CD14-positive monocyte (primary cell): Measurements from ENCODE around the gene SNRNP200. TPM values are rescaled to one million over a fixed set of nuclear protein-coding genes. Genes with fewer than 3 reads are reported as not detected.

Experiments
- DNase-seq, 3 donors: peaks; one replicate each; pipeline ENCODE4 v3.0.0-alpha.2; 2011 to 2022
- H2AFZ ChIP-seq: 2 replicates; pipeline ENCODE4 v1.6.0; 2012; ENCODE audit warnings: mild to moderate bottlenecking, low read depth, low read length, inconsistent platforms; ENCODE audit not compliant: insufficient read depth, poor library complexity, severe bottlenecking
- H3K27ac ChIP-seq, 2 donors: 1 replicate in 1 of 2; 2 replicates in 1 of 2; pipeline ENCODE4 v1.5.1; 2012 to 2013; ENCODE audit warnings: low read length in 2 of 2, control low read depth in 1 of 2, inconsistent platforms in 1 of 2, low read depth in 1 of 2, mild to moderate bottlenecking in 1 of 2
- H3K27me3 ChIP-seq, 2 donors: one replicate each; pipeline versions ENCODE4 v1.6.0 to v1.6.1; 2011 to 2013; ENCODE audit warnings: low read length in 2 of 2; ENCODE audit not compliant: control insufficient read depth in 2 of 2, insufficient read depth in 2 of 2
- H3K36me3 ChIP-seq, 2 donors: replicated peaks in 1 of 2; 1 replicate in 1 of 2; 2 replicates in 1 of 2; pipeline versions ENCODE4 v1.5.1 to v1.6.1; 2012 to 2013; ENCODE audit warnings: low read length in 2 of 2, control low read depth in 1 of 2, inconsistent platforms in 1 of 2, mild to moderate bottlenecking in 1 of 2; ENCODE audit not compliant: insufficient read depth in 2 of 2, control insufficient read depth in 1 of 2
- H3K4me1 ChIP-seq, 2 donors: 1 replicate in 1 of 2; 2 replicates in 1 of 2; pipeline versions ENCODE4 v1.5.1 to v1.6.1; 2012 to 2013; ENCODE audit warnings: low read length in 2 of 2, control low read depth in 1 of 2, inconsistent platforms in 1 of 2, mild to moderate bottlenecking in 1 of 2, moderate library complexity in 1 of 2; ENCODE audit not compliant: insufficient read depth in 2 of 2, control insufficient read depth in 1 of 2
- H3K4me2 ChIP-seq: replicated peaks from 2 replicates; pipeline ENCODE3; 2012; ENCODE audit warnings: low read length, moderate library complexity, mild to moderate bottlenecking; ENCODE audit not compliant: poor library complexity, severe bottlenecking; ENCODE audit errors: extremely low read depth
- H3K4me3 ChIP-seq, 3 experiments: fragments of 200-600 bp in 1 of 3; sonication (generic) in 1 of 3; replicated peaks in 1 of 3; 1 replicate in 2 of 3; 2 replicates in 1 of 3; pipeline ENCODE4 v1.5.1; 2011 to 2013; ENCODE audit warnings: low read length in 3 of 3, mild to moderate bottlenecking in 3 of 3, control low read depth in 2 of 3, low read depth in 2 of 3, inconsistent platforms in 1 of 3, moderate library complexity in 1 of 3
- H3K79me2 ChIP-seq: 2 replicates; pipeline ENCODE4 v1.6.0; 2012; ENCODE audit warnings: mild to moderate bottlenecking, control low read depth, inconsistent platforms, low read length, moderate library complexity; ENCODE audit not compliant: insufficient read depth
- H3K9ac ChIP-seq: 2 replicates; pipeline ENCODE4 v1.6.0; 2017; ENCODE audit warnings: low read length, mild to moderate bottlenecking; ENCODE audit not compliant: insufficient read depth, poor library complexity, severe bottlenecking
- H3K9me3 ChIP-seq, 2 donors: replicated peaks in 1 of 2; 1 replicate in 1 of 2; 2 replicates in 1 of 2; pipeline versions ENCODE4 v1.5.1 to v1.6.1; 2012 to 2013; ENCODE audit warnings: low read length in 2 of 2, control low read depth in 1 of 2; ENCODE audit not compliant: control insufficient read depth in 1 of 2, insufficient read depth in 1 of 2
- H4K20me1 ChIP-seq: 2 replicates; pipeline ENCODE4 v1.6.0; 2012; ENCODE audit warnings: mild to moderate bottlenecking, low read length, control low read depth, moderate library complexity; ENCODE audit not compliant: insufficient read depth
- H3K27ac Mint-ChIP-seq, 7 donors: one replicate each; pipeline ENCODE4 v1.8.0; 2020; ENCODE audit warnings: mild to moderate bottlenecking in 7 of 7, mixed read lengths in 7 of 7, moderate library complexity in 6 of 7, inconsistent platforms in 2 of 7
- H3K27me3 Mint-ChIP-seq, 3 donors: one replicate each; pipeline ENCODE4 v1.8.0; 2021 to 2022; ENCODE audit warnings: low read depth in 3 of 3, mild to moderate bottlenecking in 3 of 3, mixed read lengths in 3 of 3, moderate library complexity in 3 of 3, inconsistent platforms in 1 of 3
- H3K36me3 Mint-ChIP-seq, 2 donors: one replicate each; pipeline ENCODE4 v1.8.0; 2020; ENCODE audit warnings: mixed read lengths in 2 of 2, inconsistent platforms in 1 of 2, mild to moderate bottlenecking in 1 of 2
- H3K4me1 Mint-ChIP-seq: one replicate; pipeline ENCODE4 v1.8.0; 2020; ENCODE audit warnings: mild to moderate bottlenecking, mixed read lengths
- H3K4me3 Mint-ChIP-seq, 2 donors: one replicate each; pipeline ENCODE4 v1.8.0; 2020; ENCODE audit warnings: mild to moderate bottlenecking in 2 of 2, mixed read lengths in 2 of 2, moderate library complexity in 1 of 2
- H3K9me3 Mint-ChIP-seq, 7 donors: one replicate each; pipeline ENCODE4 v1.8.0; 2020 to 2022; ENCODE audit warnings: mixed read lengths in 7 of 7, mild to moderate bottlenecking in 6 of 7, moderate library complexity in 6 of 7, inconsistent platforms in 2 of 7
- CTCF ChIP-seq: fragments of 200-600 bp; IDR thresholded peaks from one replicate; pipeline ENCODE4 v1.8.0; 2022; ENCODE audit warnings: antibody characterized with exemption, mild to moderate bottlenecking
- WGBS: methylation state at CpG from one replicate; pipeline ENCODE4 v1.1.5; 2013; ENCODE audit warnings: missing lambda C conversion rate; ENCODE audit not compliant: insufficient coverage; 5-methylcytosine and 5-hydroxymethylcytosine counted together
- intact Hi-C, 2 donors: fragments of 100-400 bp; cut with micrococcal nuclease; formaldehyde crosslinking; loops; one replicate each; pipeline versions ENCODE4 v1.15.0 to v1.15.1; 2023
- polyA plus RNA-seq, 3 donors: library from polyadenylated mRNA; depleted of rRNA in 1 of 3; unstranded in 2 of 3; stranded (reverse) in 1 of 3; fragments of 300-500 nt in 2 of 3; fragments of >200 nt in 1 of 3; fragmentation: Illumina TruSeq in 2 of 3; gene quantifications; 1 replicate in 2 of 3; 2 replicates in 1 of 3; pipeline ENCODE4 v1.2.3, GENCODE V29; 2012 to 2021

Gene SNRNP200
- polyA plus RNA-seq, 3 donors: 27.2 to 122 (median 36.1) TPM

GRCh38 chr2:96316999-96317398, 11.7 kb upstream of the SNRNP200 start:
- intact Hi-C loops: no loop called here
- Mint-ChIP-seq H3K36me3 (no peaks in the 10 kb centered on the region), H3K9me3 (no peaks in the 10 kb centered on the region), H3K27ac (no peak overlapping the region), H3K4me1 (peaks cover 39% of the 10 kb centered on the region), H3K4me3 (no peak overlapping the region), H3K27me3 (peaks cover 10 to 18% (median 11%) of the 10 kb centered on the region in 3 donors)
- no peak for DNase-seq
- Histone ChIP-seq H3K27ac (no peak overlapping the region), H2AFZ (no peak overlapping the region), H3K4me3 (no peak overlapping the region), H3K4me2 (no peak overlapping the region), H4K20me1 (no peaks in the 10 kb centered on the region), H3K4me1 (peaks cover 28 to 39% of the 10 kb centered on the region in 2 donors), H3K9me3 (no peaks in the 10 kb centered on the region), H3K36me3 (no peaks in the 10 kb centered on the region), H3K27me3 (no peaks in the 10 kb centered on the region), H3K79me2 (no peaks in the 10 kb centered on the region), H3K9ac (no peak overlapping the region)
- TF ChIP-seq CTCF: no peak

- WGBS: 0% methylated on average over 2 of the region's 7 CpGs
- Histone ChIP-seq H3K27ac (peak overlapping the region in 1 of 2 donors; percentile 11), H3K4me2 (peak overlapping the region; percentile 60), H4K20me1 (no peaks in the 10 kb centered on the region), H3K27me3 (no peaks in the 10 kb centered on the region), H3K79me2 (no peaks in the 10 kb centered on the region), H3K4me3 (peak overlapping the region in 2 of 3 experiments; percentile 31 to 53), H2AFZ (peak overlapping the region; percentile 82), H3K4me1 (peaks cover 18 to 25% of the 10 kb centered on the region in 2 donors), H3K9ac (peak overlapping the region; percentile 19), H3K9me3 (no peaks in the 10 kb centered on the region), H3K36me3 (no peaks in the 10 kb centered on the region)
- Mint-ChIP-seq H3K27ac (peak overlapping the region in 2 of 7 donors; percentile 22 to 58), H3K4me1 (peaks cover 27% of the 10 kb centered on the region), H3K27me3 (peaks cover under 1 to 3% (median 3%) of the 10 kb centered on the region in 3 donors), H3K36me3 (no peaks in the 10 kb centered on the region), H3K9me3 (no peaks in the 10 kb centered on the region), H3K4me3 (peak overlapping the region; percentile 67 to 81)
- no peak for DNase-seq
- TF ChIP-seq CTCF: no peak
- intact Hi-C loops: no loop called here
Observed at GRCh38 chr2:96315400-96316071, 10.2 kb upstream of the SNRNP200 start.
